Body of pancreas (tissue), 4 donors: Measurements from ENCODE around the gene SLC8A2.
"Not testable (repeated sequence)": the region's sequence is repeated elsewhere in the genome, so short reads cannot be mapped to it uniquely, and the experiment has no call there.

Source experiments
- POLR2A ChIP-seq, 3 donors: fragments of 450-650 bp; IDR thresholded peaks; one replicate each; pipeline ENCODE4 v1.6.1; 2016; ENCODE audit warnings: antibody characterized with exemption in 3 of 3, mild to moderate bottlenecking in 2 of 3
- TF ChIP-seq, protein P1 (sequence below), 7 experiments: fragments of 450-650 bp in 4 of 7; fragments of 200-600 bp in 3 of 7; sonication (generic) in 3 of 7; IDR thresholded peaks; one replicate each; pipeline ENCODE4 v1.5.1; 2016 to 2019; ENCODE audit warnings: antibody characterized with exemption in 7 of 7

GRCh38 chr19:47386582-47386981 is 85.1 kb downstream of the SLC8A2 start:
- TF ChIP-seq, protein P1, sequence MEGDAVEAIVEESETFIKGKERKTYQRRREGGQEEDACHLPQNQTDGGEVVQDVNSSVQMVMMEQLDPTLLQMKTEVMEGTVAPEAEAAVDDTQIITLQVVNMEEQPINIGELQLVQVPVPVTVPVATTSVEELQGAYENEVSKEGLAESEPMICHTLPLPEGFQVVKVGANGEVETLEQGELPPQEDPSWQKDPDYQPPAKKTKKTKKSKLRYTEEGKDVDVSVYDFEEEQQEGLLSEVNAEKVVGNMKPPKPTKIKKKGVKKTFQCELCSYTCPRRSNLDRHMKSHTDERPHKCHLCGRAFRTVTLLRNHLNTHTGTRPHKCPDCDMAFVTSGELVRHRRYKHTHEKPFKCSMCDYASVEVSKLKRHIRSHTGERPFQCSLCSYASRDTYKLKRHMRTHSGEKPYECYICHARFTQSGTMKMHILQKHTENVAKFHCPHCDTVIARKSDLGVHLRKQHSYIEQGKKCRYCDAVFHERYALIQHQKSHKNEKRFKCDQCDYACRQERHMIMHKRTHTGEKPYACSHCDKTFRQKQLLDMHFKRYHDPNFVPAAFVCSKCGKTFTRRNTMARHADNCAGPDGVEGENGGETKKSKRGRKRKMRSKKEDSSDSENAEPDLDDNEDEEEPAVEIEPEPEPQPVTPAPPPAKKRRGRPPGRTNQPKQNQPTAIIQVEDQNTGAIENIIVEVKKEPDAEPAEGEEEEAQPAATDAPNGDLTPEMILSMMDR (IDR thresholded peaks at IDR 0.05), result not testable (repeated sequence)
- TF ChIP-seq POLR2A (IDR thresholded peaks at IDR 0.05), result not testable (repeated sequence)
